Activated CD4-positive, alpha-beta T cell treated with anti-CD3 and anti-CD28 coated beads, Interleukin-2, Interleukin-4, amounts not matched to agents 100 ng/mL and 50 ng/mL, durations not matched to agents 16 hours and 8 hours (primary cell): ENCODE data around the gene PHKG1.
"Not testable (repeated sequence)": the region's sequence is repeated elsewhere in the genome, so short reads cannot be mapped to it uniquely, and the experiment has no call there.

Experiments
- DNase-seq: peaks from one replicate; pipeline ENCODE4 v3.0.0-alpha.2; 2020; ENCODE audit warnings: low spot score

The PHKG1 gene

GRCh38 chr7:56083150-56083785, 9.5 kb downstream of the PHKG1 start:
- no peak for DNase-seq

DNA sequence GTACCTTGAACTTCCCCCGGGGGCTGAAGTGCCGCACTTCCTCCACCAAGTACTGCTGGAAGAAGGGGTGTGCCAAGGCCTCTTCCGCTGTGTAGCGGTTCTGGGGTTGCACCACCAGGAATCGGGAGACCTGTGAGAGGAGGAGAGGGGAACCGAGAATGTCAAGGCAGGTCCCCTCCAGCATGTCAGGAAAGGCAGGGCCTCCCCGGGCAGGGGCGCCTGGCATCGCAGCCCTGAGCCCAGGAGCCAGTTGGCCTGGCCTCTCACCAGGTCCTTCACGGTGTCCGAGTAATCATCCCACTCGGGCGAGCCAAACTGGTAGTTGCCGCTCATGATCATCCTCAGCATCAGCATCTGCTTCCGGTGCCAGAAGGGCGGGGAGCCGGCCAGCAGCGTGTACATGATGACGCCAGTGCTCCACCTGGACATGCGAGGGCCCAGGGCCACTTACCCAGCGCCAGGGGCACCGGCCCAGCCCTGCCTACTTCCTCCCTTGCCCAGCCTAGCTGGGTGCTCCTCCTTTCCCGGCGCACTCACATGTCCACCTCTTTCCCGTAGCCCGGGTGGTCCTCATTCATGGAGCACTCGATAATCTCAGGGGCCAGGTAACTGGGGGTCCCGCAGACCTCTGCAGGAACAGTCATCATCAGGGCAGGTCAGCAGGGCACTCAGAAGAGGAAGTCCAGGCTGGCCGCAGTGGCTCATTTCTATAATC, 11.0 kb downstream of the PHKG1 start:
- no peak for DNase-seq

DNA sequence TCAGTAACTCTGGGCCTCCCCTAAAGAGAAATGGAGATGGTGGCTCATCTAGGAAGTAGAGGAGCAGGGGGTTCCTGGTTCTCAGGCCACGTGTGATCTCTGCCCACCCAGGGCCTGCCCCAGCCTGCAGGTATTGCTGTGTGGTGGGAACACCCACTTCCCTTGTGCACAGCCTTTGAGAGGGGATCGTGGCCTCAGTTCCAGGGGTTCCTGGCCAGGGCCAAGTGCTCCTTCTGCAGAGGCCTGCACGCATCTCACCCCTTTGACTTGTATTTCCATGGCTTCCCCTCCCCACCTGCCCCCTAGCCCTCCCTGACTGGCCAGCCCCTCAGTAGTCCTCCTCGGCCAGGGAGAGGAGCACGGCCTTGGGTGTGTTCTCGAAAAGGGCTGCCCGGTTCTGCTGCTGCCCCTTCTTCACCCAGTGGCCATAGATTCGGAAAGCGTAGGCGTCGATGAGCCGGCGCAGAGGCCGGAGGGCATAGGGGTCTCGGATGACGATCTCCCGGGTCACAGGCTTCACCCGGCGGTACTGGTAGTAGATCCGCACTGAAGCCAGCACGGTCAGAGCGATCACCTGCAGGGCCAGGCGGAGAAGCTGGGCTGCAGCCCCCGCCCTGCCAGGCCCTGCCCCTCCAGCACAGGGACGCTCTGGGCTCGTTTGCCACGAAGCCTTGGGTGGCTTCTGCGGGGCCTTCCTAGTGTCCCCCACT, 11.9 kb downstream of the PHKG1 start:
- DNase-seq = not testable (repeated sequence)

DNA sequence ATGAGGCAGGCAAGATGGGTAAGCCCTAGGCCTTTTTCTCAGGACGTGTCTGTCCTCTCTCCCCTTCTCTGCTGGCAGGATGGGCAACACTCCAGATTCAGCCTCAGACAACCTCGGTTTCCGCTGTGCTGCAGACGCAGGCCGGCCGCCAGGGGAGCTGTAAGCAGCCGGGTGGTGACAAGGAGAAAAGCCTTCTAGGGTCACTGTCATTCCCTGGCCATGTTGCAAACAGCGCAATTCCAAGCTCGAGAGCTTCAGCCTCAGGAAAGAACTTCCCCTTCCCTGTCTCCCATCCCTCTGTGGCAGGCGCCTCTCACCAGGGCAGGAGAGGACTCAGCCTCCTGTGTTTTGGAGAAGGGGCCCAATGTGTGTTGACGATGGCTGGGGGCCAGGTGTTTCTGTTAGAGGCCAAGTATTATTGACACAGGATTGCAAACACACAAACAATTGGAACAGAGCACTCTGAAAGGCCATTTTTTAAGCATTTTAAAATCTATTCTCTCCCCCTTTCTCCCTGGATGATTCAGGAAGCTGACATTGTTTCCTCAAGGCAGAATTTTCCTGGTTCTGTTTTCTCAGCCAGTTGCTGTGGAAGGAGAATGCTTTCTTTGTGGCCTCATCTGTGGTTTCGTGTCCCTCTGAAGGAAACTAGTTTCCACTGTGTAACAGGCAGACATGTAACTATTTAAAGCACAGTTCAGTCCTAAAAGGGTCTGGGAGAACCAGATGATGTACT, 13.1 kb downstream of the PHKG1 start:
- DNase-seq = no peak

- DNase-seq = no peak
These were observed 14.6 kb downstream of the PHKG1 start for GRCh38 chr7:56078196-56078595.

DNA sequence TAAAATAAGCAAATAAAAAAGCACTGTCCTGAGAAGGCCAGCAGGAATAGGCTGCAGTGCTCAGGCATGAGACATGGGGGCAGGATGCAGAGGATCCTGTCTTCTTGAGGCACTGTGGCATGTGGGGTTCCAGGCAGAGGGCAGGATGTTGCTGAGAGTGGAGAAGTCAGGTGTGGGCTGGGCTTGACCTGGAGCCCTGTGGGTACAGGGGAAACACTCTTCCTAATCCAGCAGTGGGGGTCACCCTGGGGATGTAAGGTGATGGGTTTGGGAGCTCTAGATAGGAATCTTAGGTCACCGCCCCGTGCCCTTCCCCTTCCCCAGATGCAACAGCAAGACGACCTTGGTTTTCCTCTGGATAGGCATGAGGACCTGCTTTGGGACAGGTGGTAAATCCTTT, 15.1 kb downstream of the PHKG1 start:
- no peak for DNase-seq

DNA sequence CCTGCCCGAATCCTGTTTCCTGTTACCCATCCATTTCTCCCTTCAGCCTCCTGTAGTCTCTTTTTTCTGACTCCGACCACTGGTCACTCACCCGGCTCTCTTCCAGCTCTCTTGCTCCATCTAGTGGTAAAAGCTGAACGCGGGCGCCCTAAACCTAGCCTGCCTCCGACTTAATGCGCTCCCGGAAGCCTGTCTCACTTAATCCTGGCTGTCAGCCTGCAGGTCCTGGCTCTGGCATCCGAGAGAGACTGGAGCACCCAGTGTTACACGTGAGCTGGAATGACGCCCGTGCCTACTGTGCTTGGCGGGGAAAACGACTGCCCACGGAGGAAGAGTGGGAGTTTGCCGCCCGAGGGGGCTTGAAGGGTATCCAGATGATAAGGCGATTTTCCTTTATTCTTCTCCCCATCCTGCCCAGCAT, 18.4 kb downstream of the PHKG1 start:
- peak; percentile 74 for DNase-seq

DNA sequence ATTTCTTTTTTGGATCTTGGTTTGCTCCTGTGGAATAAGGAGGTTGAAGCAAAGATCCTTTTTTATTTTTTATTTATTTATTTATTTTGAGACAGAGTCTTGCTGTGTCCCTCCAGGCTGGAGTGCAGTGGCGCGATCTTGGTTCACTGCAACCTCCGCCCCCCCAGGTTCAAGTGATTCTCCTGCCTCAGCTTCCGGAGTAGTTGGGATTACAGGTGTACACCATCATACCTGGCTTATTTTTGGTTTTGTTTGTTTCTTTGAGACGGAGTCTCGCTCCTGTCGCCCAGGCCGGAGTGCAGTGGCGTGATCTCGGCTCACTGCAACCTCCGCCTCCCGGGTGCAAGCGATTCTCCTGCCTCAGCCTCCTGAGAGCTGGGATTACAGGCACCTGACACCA, 26.4 kb downstream of the PHKG1 start:
- DNase-seq = not testable (repeated sequence)

- DNase-seq = peak; percentile 89
These were observed 28.7 kb downstream of the PHKG1 start, which contains the start of gene SUMF2 for GRCh38 chr7:56063882-56064625. TSS of gene SUMF2 (plus strand) at chr7:56064286. CDS start at chr7:56064312, 26 bp downstream.

GRCh38 chr7:56063500-56063881, 29.3 kb downstream of the PHKG1 start:
- DNase-seq = no peak

DNA sequence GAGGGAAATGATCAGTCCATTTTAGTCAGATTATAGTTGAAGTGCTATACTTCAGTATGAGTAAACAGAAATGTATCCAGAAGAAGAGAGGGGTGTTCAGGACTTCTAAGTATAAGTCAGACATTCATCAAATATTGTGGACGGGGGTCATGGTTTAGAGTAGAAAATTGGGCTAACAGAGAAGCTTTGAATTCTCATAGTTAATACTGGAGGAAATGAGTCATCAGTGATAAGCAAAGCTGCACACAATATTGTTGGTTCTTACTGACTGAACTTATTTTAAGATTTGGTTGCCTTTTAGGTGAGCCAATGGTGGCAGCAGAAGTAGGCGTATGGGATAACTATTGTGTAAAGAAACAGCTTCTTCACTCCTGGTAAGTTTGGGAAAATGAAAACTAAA, 30.4 kb downstream of the PHKG1 start:
- no peak for DNase-seq

- no peak for DNase-seq
These were observed 38.8 kb downstream of the PHKG1 start for GRCh38 chr7:56053993-56054392.

GRCh38 chr7:56053379-56053778, 39.4 kb downstream of the PHKG1 start:
- no peak for DNase-seq

DNA sequence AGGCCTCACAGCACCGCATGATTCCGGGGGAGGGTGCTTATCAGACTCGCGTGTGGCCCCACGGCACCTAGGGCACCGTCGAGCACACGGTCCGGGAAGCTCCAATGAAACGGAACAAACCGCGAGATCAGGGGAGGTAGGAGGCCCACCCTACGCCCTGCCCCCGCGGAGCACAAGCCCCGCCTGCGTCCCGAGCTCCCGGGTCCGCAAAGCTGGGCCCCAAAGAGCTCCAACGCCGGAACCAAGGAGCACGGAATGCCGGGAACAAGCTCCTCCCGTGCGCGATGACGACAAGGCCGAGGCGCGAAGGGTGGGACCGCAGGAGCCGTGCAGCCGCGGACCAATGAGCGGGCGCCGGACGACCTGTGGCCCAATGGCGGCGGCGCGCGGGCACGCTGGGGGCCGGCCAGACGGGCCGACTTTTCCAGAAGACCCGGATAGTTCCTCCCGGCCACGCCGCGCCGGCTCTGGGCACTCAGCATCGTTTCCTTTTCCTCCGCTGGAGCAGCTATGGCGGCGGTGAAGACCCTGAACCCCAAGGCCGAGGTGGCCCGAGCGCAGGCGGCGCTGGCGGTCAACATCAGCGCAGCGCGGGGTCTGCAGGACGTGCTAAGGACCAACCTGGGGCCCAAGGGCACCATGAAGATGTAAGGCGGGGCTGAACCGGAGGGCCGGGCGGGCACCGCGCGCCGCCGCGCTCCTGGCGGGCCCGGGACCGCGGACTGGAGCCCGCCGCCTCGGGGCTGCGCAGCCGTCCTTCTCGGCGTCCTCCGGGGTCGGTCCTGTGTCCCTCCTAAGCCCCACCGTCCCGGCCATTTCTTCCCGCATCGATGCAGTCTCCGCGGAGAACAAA, 41.2 kb downstream of the PHKG1 start, which contains the start of the genes CCT6A and PSPH:
TSS of gene CCT6A (plus strand) at position 427 of the 853 bp plus-strand sequence. CDS start at position 511, 84 bp downstream.
TSS of gene PSPH (minus strand) at position 106 of the 853 bp plus-strand sequence. CDS start 30,232 bp downstream, outside the sequence.
- DNase-seq = peak; percentile 97

- no peak for DNase-seq
These were observed 41.8 kb downstream of the PHKG1 start for GRCh38 chr7:56051053-56051338.

DNA sequence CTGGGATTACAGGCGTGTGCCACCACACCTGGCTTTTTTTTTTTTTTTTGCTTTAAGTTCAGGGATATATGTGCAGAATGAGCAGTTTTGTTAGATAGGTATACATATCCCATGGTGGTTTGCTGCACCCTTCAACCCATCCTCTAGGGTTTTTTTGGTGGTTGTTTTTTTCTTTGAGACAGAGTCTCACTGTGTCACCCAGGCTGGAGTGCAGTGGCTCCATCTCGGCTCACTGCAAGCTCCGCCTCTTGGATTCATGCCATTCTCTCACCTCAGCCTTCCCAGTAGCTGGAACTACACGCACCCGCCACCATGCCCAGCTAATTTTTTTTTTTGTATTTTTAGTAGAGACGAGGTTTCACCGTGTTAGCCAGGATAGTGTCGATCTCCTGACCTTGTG, 44.0 kb downstream of the PHKG1 start:
- DNase-seq = peak; percentile 11

DNA sequence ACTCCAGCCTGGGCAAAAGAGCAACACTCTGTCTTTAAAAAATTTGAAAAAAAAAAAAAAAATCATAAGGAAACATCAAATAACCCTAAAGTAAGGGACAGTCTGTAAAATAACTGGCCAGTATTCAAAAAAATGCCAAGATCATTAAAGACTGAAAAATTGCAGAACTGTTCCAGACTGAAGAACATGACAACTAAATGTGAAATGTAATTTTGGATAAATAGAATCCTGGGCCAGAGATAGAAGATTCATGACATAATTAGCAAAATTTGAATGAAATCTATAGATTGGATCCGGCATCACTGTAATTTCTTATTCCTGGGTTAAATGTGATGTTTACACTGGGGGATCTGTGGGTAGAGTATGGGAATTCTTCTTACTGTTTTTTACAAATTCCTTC, 44.5 kb downstream of the PHKG1 start:
- DNase-seq = no peak

- not testable (repeated sequence) for DNase-seq
These were observed 45.2 kb downstream of the PHKG1 start for GRCh38 chr7:56047446-56048116.

GRCh38 chr7:56046721-56047445, 45.9 kb downstream of the PHKG1 start:
- DNase-seq = no peak
